Occipital lobe (tissue), 2 donors: ENCODE measurements around the gene CTCFL. TPM values are rescaled to one million over a fixed set of nuclear protein-coding genes. Genes with fewer than 3 reads are reported as not detected.
"Not testable (repeated sequence)": the region's sequence is repeated elsewhere in the genome, so short reads cannot be mapped to it uniquely, and the experiment has no call there.

Source experiments
- DNase-seq: peaks from one replicate; lab custom pipeline; 2025; lab: John Stamatoyannopoulos, UW
- total RNA-seq: library from RNA; depleted of rRNA; stranded (reverse); fragments of >200 nt; gene quantifications from one replicate; pipeline ENCODE4 v1.2.3, GENCODE V29; 2014

The CTCFL gene
- total RNA-seq, 1 donor from 2014 or later: not detected

- no peak for DNase-seq
These were observed 41.5 kb downstream of the CTCFL start for GRCh38 chr20:57483287-57484050.

GRCh38 chr20:57482796-57483195, 42.1 kb downstream of the CTCFL start:
- no peak for DNase-seq

GRCh38 chr20:57482148-57482547, 42.8 kb downstream of the CTCFL start:
- no peak for DNase-seq

GRCh38 chr20:57481281-57481711, 43.6 kb downstream of the CTCFL start:
- DNase-seq: no peak

GRCh38 chr20:57480444-57481160, 44.3 kb downstream of the CTCFL start:
- no peak for DNase-seq

GRCh38 chr20:57479196-57479595, 45.7 kb downstream of the CTCFL start:
- DNase-seq: no peak

GRCh38 chr20:57478176-57478575, 46.8 kb downstream of the CTCFL start:
- DNase-seq: no peak

- DNase-seq: no peak
These were observed 48.1 kb downstream of the CTCFL start for GRCh38 chr20:57476641-57477461.

- DNase-seq: no peak
These were observed 48.8 kb downstream of the CTCFL start for GRCh38 chr20:57476084-57476526.

GRCh38 chr20:57475388-57476083, 49.4 kb downstream of the CTCFL start:
- DNase-seq: no peak

- no peak for DNase-seq
These were observed 50.1 kb downstream of the CTCFL start for GRCh38 chr20:57474816-57475215.

GRCh38 chr20:57474205-57474604, 50.7 kb downstream of the CTCFL start:
- DNase-seq: no peak

- DNase-seq: no peak
These were observed 51.5 kb downstream of the CTCFL start for GRCh38 chr20:57473246-57474048.

- not testable (repeated sequence) for DNase-seq
These were observed 52.5 kb downstream of the CTCFL start for GRCh38 chr20:57472474-57472873.

GRCh38 chr20:57471496-57472372, 53.2 kb downstream of the CTCFL start:
- no peak for DNase-seq

- DNase-seq: no peak
These were observed 54.1 kb downstream of the CTCFL start for GRCh38 chr20:57470666-57471495.

- no peak for DNase-seq
These were observed 54.8 kb downstream of the CTCFL start for GRCh38 chr20:57470212-57470522.

GRCh38 chr20:57469418-57470211, 55.3 kb downstream of the CTCFL start:
- no peak for DNase-seq
